Stomach smooth muscle (tissue), 2 donors: Measurements from ENCODE around the gene THAP7.
"Not testable (repeated sequence)": the region's sequence is repeated elsewhere in the genome, so short reads cannot be mapped to it uniquely, and the experiment has no call there.

Experiments used
- H3K27ac ChIP-seq: one replicate; pipeline ENCODE4 v1.7.0; 2013; ENCODE audit warnings: mild to moderate bottlenecking, low read length, inconsistent platforms
- H3K27me3 ChIP-seq, 2 donors: one replicate each; pipeline ENCODE4 v1.7.0; 2013; ENCODE audit warnings: low read length in 2 of 2; ENCODE audit not compliant: insufficient read depth in 2 of 2, control insufficient read depth in 1 of 2
- H3K36me3 ChIP-seq, 2 donors: one replicate each; pipeline ENCODE4 v1.7.0; 2013; ENCODE audit warnings: low read length in 2 of 2; ENCODE audit not compliant: control insufficient read depth in 2 of 2, insufficient read depth in 2 of 2
- H3K4me1 ChIP-seq: one replicate; pipeline ENCODE4 v1.7.0; 2013; ENCODE audit warnings: low read length; ENCODE audit not compliant: control insufficient read depth, insufficient read depth
- H3K4me3 ChIP-seq, 2 donors: one replicate each; pipeline ENCODE4 v1.7.0; 2013; ENCODE audit warnings: low read length in 2 of 2
- H3K9ac ChIP-seq, 2 donors: one replicate each; pipeline ENCODE4 v1.7.0; 2013; ENCODE audit warnings: low read length in 2 of 2, mild to moderate bottlenecking in 1 of 2
- H3K9me3 ChIP-seq, 2 donors: one replicate each; pipeline ENCODE4 v1.7.0; 2013; ENCODE audit warnings: low read length in 2 of 2; ENCODE audit not compliant: control insufficient read depth in 2 of 2
- donor health status: healthy.
- donor health status: Pancreatic carcinoma.

Gene THAP7

GRCh38 chr22:20974336-20974955, 27.5 kb downstream of the THAP7 start:
- Histone ChIP-seq H3K4me1 (peaks cover 1% of the 10 kb centered on the region), H3K4me3 (no peak overlapping the region)

GRCh38 chr22:20973634-20974286, 28.2 kb downstream of the THAP7 start:
- H3K27me3 ChIP-seq: no peaks in the 10 kb centered on the region
- peaks cover 2% of the 10 kb centered on the region for H3K4me1 ChIP-seq
- peaks cover 0 to 6% of the 10 kb centered on the region in 2 donors for H3K9me3 ChIP-seq
- no peak overlapping the region for H3K9ac ChIP-seq
- H3K27ac ChIP-seq: no peak overlapping the region
- no peak overlapping the region for H3K4me3 ChIP-seq
- no peaks in the 10 kb centered on the region for H3K36me3 ChIP-seq

More at GRCh38 chr22:20974336-20974955, 27.5 kb downstream of the THAP7 start:
- Histone ChIP-seq H3K27ac (no peak overlapping the region), H3K27me3 (no peaks in the 10 kb centered on the region), H3K36me3 (no peaks in the 10 kb centered on the region), H3K9ac (no peak overlapping the region), H3K9me3 (peaks cover 0 to 6% of the 10 kb centered on the region in 2 donors)

- Histone ChIP-seq H3K27ac (no peak overlapping the region), H3K9ac (no peak overlapping the region)
Measured at GRCh38 chr22:20972933-20973577, 28.9 kb downstream of the THAP7 start.

GRCh38 chr22:20972014-20972694, 29.8 kb downstream of the THAP7 start:
- H3K9ac ChIP-seq, H3K27me3 ChIP-seq, H3K9me3 ChIP-seq, H3K4me1 ChIP-seq, H3K36me3 ChIP-seq, H3K4me3 ChIP-seq, H3K27ac ChIP-seq: not testable (repeated sequence)

More at GRCh38 chr22:20972933-20973577, 28.9 kb downstream of the THAP7 start:
- Histone ChIP-seq H3K4me1 (peaks cover 3% of the 10 kb centered on the region), H3K36me3 (no peaks in the 10 kb centered on the region), H3K9me3 (no peaks in the 10 kb centered on the region), H3K27me3 (no peaks in the 10 kb centered on the region), H3K4me3 (no peak overlapping the region)

- Histone ChIP-seq H3K9me3 (no peaks in the 10 kb centered on the region), H3K9ac (no peak overlapping the region), H3K4me3 (no peak overlapping the region), H3K4me1 (peaks cover 3% of the 10 kb centered on the region), H3K27me3 (no peaks in the 10 kb centered on the region), H3K36me3 (no peaks in the 10 kb centered on the region), H3K27ac (no peak overlapping the region)
Measured at GRCh38 chr22:20970939-20971657, 30.8 kb downstream of the THAP7 start.

GRCh38 chr22:20968281-20968977, 33.5 kb downstream of the THAP7 start:
- no peak overlapping the region for H3K9ac ChIP-seq
- no peak overlapping the region for H3K4me3 ChIP-seq
- H3K36me3 ChIP-seq: no peaks in the 10 kb centered on the region
- no peak overlapping the region for H3K27ac ChIP-seq
- H3K27me3 ChIP-seq: peaks cover 0 to 10% of the 10 kb centered on the region in 2 donors
- H3K9me3 ChIP-seq: no peaks in the 10 kb centered on the region
- peaks cover 12% of the 10 kb centered on the region for H3K4me1 ChIP-seq

GRCh38 chr22:20967697-20968211, 34.2 kb downstream of the THAP7 start:
- peaks cover 12% of the 10 kb centered on the region for H3K4me1 ChIP-seq
- H3K36me3 ChIP-seq: no peaks in the 10 kb centered on the region
- H3K27ac ChIP-seq: no peak overlapping the region
- H3K27me3 ChIP-seq: peaks cover 0 to 10% of the 10 kb centered on the region in 2 donors
- H3K9me3 ChIP-seq: no peaks in the 10 kb centered on the region
- no peak overlapping the region for H3K9ac ChIP-seq
- H3K4me3 ChIP-seq: no peak overlapping the region

- Histone ChIP-seq H3K27ac (no peak within 1 kb of the TSS), H3K36me3 (no peaks in the 10 kb centered on the region), H3K4me3 (no peak within 1 kb of the TSS), H3K9ac (no peak within 1 kb of the TSS), H3K9me3 (no peaks in the 10 kb centered on the region), H3K27me3 (peaks cover 0 to 12% of the 10 kb centered on the region in 2 donors), H3K4me1 (peaks cover 12% of the 10 kb centered on the region)
Measured at GRCh38 chr22:20966883-20967696, 34.8 kb downstream of the THAP7 start, which contains the start of gene AIFM3. TSS of gene AIFM3 (plus strand) at chr22:20967255. CDS start at chr22:20967945, 690 bp downstream.
